GM15510 (cell line): Measurements from ENCODE around the gene RLN3.

Experiments used
- POLR2A ChIP-seq: IDR thresholded peaks from 3 replicates; pipeline ENCODE4 v1.6.1; 2011; ENCODE audit warnings: borderline replicate concordance; ENCODE audit not compliant: insufficient read length; ENCODE audit errors: extremely low read depth

Gene RLN3

DNA sequence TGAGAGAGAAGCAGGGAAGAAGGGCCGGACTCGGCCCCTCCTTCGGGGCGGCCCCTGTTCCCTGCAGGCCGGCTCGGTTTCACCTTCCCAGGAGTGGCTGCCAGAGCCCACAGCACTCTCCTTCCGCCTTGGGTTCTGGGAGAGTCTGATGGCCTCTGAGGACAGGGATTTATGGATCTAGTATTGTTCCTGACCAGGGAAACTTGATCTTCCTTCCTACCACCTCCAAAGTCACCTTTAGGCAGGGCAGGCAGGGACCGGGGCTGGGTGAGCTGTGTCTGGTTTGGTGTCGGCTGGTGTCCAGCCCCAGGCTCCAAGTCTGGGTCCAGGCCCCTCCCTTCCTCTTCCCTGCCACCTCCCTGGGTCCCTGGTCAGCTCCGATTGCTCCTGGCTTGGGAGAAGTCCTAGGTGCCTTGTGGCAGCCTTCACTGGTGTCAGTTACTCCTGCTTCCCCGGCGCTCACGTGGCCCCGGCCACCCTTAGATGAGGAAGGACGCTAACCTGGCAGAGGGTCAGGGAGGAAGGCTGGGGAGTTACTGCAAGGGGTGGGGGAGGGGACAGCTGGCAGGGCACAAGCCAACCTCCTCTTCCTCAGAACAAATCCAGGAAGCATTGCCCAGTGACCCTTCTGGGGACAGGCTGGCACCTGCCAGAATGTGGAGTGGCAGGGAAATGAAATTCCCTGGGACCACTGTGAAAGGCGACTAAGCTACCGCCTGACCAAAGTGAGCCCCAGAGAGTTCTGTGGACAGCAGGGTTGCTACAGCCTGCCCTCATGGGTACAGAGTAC, 40.7 kb upstream of the RLN3 start:
- no peak for TF ChIP-seq POLR2A

DNA sequence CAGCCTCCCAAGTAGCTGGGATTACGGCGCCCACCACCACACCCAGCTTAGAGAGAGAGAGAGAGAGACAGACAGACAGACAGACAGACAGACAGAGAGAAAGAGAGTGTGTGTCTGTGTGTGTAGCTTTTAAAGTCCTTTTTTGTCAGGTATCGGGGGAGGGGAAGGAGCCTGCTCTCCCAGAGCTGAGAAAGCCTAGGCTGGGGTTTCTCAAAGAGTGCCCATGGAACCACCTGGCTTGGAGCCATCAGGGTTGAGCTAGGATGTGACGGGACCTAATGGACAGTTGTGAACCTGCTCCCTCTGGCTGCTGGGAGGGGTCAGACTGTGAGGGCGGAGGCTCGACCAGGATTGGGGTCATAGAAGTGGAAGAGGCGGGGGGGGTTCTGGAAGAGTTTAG, 38.5 kb upstream of the RLN3 start:
- TF ChIP-seq POLR2A = no peak

DNA sequence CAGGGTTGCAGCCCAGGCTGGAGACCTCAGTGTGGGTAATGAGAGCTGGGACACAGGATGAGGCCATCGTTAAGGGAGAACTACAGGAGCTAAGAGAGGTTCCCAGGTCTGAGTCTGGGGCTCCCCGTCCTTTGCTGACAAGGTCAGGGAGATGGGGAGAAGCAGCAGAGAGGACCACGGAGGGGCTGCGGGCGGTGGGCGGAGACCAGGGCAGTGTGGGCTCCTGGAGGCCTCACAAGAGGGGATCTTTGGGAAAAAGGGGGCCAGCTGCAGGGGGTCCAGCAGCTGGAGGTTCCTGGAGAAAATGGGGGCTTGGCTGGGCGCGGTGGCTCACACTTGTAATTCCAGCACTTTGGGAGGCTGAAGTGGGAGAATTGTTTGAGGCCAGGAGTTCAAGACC, 37.9 kb upstream of the RLN3 start:
- no peak for TF ChIP-seq POLR2A

DNA sequence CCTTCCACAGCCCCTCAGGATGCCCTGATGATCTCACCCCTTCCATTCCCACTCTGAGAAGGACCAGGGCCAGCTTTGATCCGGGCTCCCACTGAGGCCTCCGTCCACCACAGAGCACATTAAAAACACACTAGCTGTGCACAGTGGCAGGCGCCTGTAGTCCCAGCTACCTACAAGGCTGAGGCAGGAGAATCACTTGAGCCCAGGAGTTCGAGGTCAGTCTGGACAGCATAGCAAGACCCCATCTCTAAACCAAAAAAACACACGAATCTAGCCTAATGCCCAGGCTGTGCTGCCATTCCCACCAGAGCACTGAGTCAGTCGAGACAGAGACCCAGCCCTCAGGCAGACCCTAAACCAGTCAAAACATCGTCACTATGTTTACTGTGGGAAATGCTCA, 35.9 kb upstream of the RLN3 start:
- TF ChIP-seq POLR2A = no peak

DNA sequence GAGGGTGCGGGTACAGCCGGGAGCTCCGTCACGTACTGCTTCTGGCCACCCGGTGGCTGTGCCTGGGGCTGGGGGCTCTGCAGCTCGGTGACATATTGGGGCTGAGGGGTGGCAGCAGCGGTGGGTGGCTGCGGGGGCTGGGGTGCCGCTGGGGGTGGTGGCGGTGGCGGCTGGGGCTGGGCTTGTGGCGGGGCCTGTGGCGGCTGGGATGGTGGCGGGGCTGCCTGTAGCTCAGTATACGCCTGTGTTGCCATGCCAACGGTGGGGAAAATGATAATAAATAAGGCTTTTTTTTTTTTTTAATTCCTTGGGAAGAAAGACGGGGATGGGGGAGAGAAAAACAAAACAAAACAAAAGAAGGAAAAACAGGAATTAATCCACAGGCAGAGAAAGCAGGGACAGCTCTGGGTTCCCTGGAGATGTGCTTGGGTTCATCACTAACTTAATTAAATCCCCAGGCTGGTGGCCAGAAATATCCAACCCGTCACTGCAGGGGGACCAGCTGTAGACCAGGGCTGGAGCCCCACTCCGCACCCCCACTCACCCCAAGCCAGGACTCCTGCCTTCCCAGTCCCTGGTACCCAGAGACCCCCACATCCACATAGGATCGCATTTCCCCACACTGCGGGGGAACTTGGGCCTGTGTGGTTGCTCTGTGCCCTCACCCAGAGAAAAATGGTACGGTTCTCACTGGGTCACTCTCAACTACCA, 34.2 kb upstream of the RLN3 start:
- TF ChIP-seq POLR2A = no peak

DNA sequence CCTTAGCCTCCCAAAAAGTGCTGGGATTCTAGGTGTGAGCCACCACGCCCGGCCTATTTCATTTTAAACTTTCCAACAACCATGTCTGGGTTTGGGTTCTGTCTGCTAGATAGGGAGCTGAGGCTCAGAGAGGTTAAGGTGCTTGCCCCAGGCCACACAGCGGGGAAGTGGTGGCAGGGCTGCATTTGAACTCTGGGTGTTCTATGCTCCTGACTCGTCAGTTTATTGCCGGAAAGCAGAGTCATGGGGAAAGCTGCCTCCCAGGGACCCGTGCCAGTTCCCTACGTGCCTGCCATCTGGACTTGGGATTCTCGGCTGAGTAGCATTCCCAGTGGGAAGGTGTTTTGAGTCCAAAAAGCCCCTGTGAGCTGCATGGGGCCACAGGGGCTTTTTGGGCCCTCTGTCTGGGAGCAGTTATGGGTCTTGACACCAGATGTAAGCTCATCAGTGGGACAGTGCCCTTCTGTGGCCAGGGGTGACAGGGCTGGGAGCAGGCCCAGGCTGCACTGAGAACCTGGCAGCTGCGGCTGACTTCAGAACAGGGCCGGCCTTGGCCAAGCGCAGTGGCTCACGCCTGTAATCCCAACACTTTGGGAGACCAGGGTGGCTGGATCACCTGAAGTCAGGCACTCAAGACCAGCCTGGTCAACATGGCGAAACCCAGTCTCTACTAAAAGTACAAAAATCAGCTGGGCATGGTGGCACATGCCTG, 32.8 kb upstream of the RLN3 start:
- no peak for TF ChIP-seq POLR2A

DNA sequence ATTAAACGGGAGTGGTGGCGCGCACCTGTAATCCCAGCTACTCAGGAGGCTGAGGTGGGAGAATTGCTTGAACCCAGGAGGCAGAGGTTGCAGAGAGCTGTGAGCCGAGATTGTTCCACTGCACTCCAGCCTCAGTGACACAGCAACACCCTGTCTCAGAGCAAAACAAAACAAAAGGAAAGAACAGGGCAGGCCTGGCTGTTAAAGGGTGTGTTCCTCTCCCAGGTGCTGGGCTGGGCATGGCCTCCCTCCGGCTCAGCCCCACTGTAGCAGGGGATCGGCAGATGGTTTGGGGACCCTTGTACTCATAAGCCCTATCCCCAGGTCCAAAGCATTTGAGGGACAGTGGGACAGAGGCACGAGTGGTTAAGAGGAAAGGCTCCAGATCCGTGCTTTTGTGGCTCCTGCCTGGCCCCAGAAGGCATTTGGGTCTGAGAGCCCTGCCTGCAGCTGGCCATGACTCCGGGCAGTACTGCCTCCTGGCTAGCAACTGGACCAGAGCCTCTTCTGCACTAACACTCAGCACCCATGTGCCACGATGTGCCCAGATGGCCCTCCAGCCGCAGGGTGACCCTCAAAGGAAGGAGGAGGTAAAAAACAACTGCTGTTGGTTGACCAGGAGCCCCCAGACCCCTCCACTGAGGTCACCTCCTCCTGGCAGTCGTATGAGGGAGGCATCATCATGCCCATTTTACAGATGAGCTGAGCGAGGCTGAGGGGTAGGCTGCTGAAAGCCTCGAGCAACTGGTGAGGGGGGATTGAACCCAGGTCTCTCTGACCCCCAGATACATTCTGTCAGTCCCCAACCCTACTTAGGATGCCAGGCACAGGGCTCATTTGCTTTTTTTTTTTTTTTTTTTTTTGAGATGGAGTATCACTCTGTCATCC, 31.8 kb upstream of the RLN3 start:
- TF ChIP-seq POLR2A = no peak

DNA sequence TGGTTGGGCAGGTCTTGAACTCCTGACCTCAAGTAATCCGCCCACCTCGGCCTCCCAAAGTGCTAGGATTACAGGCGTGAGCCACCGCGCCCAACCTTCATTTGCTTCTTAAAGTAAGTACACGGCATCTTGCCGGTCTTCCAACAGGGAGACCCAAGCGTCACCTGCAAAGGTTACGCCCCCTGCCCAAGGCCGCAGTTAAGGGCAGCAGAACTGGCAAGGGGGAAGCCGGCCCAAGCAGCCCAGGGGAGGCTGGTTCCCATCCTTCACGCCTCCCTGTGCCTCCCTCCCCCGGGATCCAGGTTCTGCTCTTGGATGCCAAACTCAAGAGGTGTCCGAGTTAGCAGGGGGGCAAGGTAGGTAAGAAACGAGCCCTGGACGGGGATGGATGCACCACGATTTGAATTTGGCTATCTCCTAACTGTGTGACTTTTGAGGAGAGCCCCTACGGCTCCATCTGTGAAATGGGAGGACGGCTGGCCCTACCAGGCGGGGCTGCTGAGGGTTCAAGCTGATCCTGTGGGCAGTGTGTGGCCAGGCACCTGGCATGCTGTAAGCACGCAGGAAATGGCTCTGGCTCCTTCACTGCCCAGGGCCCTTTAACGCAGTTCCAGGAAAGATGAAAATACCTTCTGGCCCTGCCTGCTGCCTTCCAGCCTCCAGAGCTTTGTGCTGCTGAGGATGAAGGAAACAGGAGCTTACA, 30.9 kb upstream of the RLN3 start:
- no peak for TF ChIP-seq POLR2A

DNA sequence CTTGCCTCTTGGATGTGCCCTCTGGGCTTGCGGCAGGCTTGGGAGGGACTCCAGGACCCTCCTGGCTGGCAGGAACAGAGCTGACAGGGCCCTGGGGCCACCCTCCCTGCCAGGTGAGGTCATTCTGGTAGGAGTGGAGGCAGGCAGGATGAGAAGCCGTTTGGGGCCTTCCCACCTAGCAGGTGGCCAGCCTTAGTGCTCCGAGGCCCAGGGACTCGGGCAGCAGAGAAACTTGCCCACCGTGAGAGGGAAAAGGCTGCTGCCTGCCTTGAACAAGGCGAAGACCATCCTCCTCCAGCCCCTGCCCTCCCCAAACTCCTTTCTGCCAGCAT, 30.4 kb upstream of the RLN3 start:
- TF ChIP-seq POLR2A = no peak

DNA sequence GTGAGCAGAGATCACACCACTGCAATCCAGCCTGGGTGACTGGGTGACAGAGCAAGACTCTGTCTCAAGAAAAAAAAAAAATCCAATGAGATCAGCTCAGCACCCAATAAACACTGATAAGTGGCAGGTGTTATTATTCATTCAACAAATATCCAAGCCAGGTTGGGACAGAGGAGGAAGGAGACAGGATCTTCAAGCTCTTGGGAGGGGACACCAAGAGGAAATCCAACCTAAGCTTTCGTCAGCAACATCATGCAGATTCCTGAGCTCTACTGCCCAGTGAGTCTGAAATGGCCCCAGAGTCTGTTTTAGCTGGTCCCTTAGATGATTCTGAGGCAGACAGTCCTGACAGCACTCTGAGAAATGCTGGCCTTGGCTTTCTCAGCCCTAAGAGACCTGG, 29.5 kb upstream of the RLN3 start:
- no peak for TF ChIP-seq POLR2A

DNA sequence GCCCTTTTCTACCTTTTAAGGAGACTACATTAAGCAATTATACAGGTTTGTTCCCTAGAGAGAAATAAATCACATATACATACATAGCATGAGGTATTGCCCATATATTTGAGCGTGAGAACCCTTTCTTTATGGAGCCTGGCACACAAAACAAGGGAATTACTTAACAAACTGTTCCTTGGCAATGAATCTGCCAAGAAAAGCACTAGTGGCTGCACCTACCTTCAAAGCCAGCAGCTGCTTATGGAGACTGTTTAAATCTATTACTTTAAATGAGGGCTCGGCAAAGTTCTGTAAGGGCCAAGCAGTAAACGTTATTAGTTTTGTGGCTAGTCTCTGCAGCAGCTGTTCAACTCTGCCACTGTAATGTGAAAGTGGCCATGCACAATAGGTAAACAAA, 28.9 kb upstream of the RLN3 start:
- TF ChIP-seq POLR2A = no peak

DNA sequence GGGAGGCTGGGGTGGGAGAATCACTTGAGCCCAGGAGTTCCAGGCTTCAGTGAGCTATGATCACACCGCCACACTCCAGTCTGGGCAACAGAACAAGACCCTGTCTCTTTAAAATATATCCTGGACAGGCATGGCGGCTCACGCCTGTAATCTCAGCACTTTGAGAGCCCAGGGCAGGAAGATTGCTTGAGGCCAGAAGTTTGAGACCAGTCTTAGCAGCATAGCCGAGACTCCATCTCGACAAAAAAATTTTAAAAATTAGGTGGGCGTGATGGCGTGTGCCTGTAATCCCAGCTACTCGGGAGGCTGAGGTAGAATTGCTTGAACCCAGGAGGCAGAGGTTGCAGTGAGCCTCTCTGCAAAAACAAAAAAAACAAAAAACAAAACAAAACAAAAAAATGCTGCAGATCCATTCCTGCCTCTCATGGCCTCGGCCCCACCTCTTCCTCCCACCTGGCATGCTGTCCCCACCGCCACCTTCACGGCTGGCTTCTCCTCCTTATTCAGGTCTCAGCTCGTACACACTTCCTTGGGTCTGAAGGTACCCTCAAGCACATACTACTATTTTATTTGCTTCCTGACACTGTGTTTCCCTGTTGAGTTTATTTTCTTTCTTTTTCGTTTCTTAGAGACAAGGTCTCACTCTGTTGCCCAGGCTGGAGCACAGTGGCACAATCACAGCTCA, 27.1 kb upstream of the RLN3 start:
- TF ChIP-seq POLR2A = no peak

DNA sequence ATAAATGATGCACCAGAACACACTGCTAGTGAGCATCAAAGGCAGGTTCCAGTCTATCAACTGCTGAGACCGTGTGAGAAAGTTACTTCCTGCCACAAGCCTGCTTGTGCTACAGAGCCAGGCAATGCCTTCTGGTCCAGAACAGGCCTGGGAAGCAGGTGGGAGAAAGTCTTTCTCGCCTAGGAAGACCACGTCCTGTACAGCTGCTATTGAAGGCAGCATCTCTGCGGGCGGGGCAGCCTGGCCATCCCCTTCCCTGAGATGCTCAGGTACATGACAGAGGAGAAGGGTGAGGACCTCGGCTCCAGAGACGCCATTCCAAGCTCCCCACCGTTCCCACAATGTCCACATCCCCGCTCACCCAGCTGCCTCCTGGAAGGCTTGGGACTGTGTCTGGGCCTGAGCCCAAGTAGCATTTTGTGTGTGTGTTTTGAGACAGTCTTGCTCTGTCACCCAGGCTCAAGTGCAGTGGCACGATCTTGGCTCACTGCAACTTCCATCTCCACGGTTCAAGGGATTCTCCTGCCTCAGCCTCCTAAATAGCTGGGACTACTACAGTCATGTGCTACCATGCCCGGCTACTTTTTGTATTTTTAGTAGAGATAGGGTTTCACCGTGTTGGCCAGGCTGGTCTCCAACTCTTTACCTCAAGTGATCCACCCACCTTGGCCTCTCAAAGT, 25.2 kb upstream of the RLN3 start:
- no peak for TF ChIP-seq POLR2A

DNA sequence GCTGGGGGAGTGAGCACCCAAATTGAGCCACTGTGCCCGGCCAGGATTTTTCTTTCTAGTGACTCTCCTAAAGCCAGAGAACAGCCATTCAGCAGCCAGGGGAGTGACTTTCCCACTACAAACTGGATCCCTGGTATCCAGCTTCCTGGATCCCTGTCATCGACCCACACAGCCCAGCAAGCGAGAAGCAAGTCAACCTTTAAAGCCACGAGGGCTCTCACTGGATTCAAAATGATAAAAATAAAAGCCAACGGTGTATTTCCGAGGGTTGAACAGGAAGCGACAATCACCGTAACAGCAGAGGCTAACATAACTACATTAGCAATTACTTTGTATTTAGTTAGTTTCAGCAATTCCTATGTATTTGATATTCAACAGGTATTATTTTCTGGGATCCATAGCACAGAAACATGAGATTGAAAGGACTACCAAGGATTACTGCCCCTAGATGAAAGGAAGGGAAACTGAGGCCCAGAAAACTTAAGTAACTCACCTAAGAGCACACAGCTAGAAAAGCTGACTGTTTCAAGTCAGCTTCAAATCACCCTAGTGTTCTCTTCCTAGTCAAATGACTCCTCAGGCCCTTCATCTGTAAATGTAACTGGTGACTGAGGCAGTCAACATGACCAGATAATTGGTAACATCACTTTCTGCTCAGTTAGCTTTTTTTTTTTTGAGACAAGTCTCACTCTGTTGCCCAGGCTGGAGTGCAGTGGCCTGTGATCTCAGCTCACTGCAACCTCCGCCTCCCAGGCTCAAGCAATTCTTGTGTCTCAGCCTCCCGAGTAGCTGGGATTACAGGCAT, 24.5 kb upstream of the RLN3 start:
- no peak for TF ChIP-seq POLR2A
